ENCODE data around the gene GON7.

GON7 gene

GRCh38 chr14:93155667-93156066 is 51.2 kb downstream of the GON7 start:
- DNase-seq = no peak
- Mint-ChIP-seq H3K4me1 (peaks cover 10% of the 10 kb centered on the region), H3K4me3 (no peak overlapping the region), H3K27ac (no peak overlapping the region), H3K9me3 (no peaks in the 10 kb centered on the region), H3K27me3 (ENCODE audit: low read depth, poor library complexity) (peaks cover 15% of the 10 kb centered on the region), H3K36me3 (ENCODE audit: low read depth) (no peaks in the 10 kb centered on the region)
- TF ChIP-seq, protein P1, sequence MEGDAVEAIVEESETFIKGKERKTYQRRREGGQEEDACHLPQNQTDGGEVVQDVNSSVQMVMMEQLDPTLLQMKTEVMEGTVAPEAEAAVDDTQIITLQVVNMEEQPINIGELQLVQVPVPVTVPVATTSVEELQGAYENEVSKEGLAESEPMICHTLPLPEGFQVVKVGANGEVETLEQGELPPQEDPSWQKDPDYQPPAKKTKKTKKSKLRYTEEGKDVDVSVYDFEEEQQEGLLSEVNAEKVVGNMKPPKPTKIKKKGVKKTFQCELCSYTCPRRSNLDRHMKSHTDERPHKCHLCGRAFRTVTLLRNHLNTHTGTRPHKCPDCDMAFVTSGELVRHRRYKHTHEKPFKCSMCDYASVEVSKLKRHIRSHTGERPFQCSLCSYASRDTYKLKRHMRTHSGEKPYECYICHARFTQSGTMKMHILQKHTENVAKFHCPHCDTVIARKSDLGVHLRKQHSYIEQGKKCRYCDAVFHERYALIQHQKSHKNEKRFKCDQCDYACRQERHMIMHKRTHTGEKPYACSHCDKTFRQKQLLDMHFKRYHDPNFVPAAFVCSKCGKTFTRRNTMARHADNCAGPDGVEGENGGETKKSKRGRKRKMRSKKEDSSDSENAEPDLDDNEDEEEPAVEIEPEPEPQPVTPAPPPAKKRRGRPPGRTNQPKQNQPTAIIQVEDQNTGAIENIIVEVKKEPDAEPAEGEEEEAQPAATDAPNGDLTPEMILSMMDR (IDR thresholded peaks at IDR 0.05) = no peak

- H3K4me1 Mint-ChIP-seq = peaks cover 23% of the 10 kb centered on the region
- TF ChIP-seq, protein P1 (IDR thresholded peaks at IDR 0.05) = no peak
- H3K27ac Mint-ChIP-seq = no peak overlapping the region
- H3K9me3 Mint-ChIP-seq = no peaks in the 10 kb centered on the region
- DNase-seq = no peak
- H3K27me3 Mint-ChIP-seq (ENCODE audit: low read depth, poor library complexity) = peaks cover 21% of the 10 kb centered on the region
- no peak overlapping the region for H3K4me3 Mint-ChIP-seq
- no peaks in the 10 kb centered on the region for H3K36me3 Mint-ChIP-seq (ENCODE audit: low read depth)
These were observed 53.7 kb downstream of the GON7 start for GRCh38 chr14:93153121-93153520.
